ENCODE measurements around the gene TNFSF13.

TNFSF13 gene

GRCh38 chr17:7515911-7516610, 42.5 kb upstream of the TNFSF13 start:
- Histone ChIP-seq H4K20me1 (ENCODE audit: low read depth, low read length) (no peaks in the 10 kb centered on the region), H3K27ac (ENCODE audit: low read depth, low read length) (no peak overlapping the region), H3K9me3 (ENCODE audit: insufficient read depth, low read length) (no peaks in the 10 kb centered on the region), H3K79me2 (ENCODE audit: insufficient read depth, low read length) (no peaks in the 10 kb centered on the region), H3K27me3 (ENCODE audit: low read length) (no peaks in the 10 kb centered on the region), H3K9ac (ENCODE audit: low read length) (no peak overlapping the region), H2AFZ (ENCODE audit: low read depth, low read length, severe bottlenecking) (no peak overlapping the region), H3K9me2 (replicated peaks; ENCODE audit: insufficient read depth, low read length) (no peaks in the 10 kb centered on the region), H3K36me3 (ENCODE audit: low read length) (no peaks in the 10 kb centered on the region), H3K4me2 (ENCODE audit: low read depth, low read length, poor library complexity, severe bottlenecking) (no peak overlapping the region), H3F3A (ENCODE audit: insufficient read depth) (peaks cover 13% of the 10 kb centered on the region; the same call in 1 of the 2 replicates), H3K4me3 (ENCODE audit: insufficient read depth, low read length, poor library complexity, severe bottlenecking) (no peak overlapping the region)
- TF ChIP-seq CTCF (IDR thresholded peaks at IDR 0.05; ENCODE audit: insufficient read depth, low read length, poor library complexity, severe bottlenecking): no peak
- no peak for TF ChIP-seq EZH2phosphoT487 (conservative IDR thresholded peaks at IDR 0.05; ENCODE audit: low read length)

DNA sequence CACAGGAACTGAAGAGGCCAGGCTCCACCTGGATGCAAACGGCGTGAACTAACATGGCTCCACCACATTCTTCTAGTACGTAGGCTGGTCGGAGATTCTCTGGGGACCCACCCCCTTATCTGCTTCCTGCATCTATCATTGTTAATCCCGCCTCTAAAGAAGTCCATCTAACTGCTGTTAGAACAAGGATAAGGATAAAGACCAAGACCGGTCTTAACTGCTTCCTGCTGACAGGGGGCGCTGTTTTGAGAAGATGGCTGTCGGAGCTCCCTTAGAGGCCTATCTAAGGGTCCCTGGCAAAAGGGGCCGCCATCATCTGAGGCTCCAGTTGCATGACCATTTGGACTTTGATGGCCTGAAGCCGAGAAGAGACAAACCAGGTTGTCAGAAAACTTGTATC, 35.5 kb upstream of the TNFSF13 start:
- Histone ChIP-seq H3K9ac (ENCODE audit: low read length) (no peak overlapping the region), H4K20me1 (ENCODE audit: low read depth, low read length) (no peaks in the 10 kb centered on the region), H2AFZ (ENCODE audit: low read depth, low read length, severe bottlenecking) (no peak overlapping the region), H3K9me3 (ENCODE audit: insufficient read depth, low read length) (no peaks in the 10 kb centered on the region; the same call in 1 of the 2 replicates), H3F3A (ENCODE audit: insufficient read depth) (no peaks in the 10 kb centered on the region), H3K9me2 (replicated peaks; ENCODE audit: insufficient read depth, low read length) (no peaks in the 10 kb centered on the region), H3K4me2 (ENCODE audit: low read depth, low read length, poor library complexity, severe bottlenecking) (no peak overlapping the region), H3K36me3 (ENCODE audit: low read length) (no peaks in the 10 kb centered on the region), H3K27ac (ENCODE audit: low read depth, low read length) (no peak overlapping the region), H3K4me3 (ENCODE audit: insufficient read depth, low read length, poor library complexity, severe bottlenecking) (no peak overlapping the region), H3K27me3 (ENCODE audit: low read length) (no peaks in the 10 kb centered on the region), H3K79me2 (ENCODE audit: insufficient read depth, low read length) (no peaks in the 10 kb centered on the region)
- no peak for TF ChIP-seq EZH2phosphoT487 (conservative IDR thresholded peaks at IDR 0.05; ENCODE audit: low read length)
- TF ChIP-seq CTCF (IDR thresholded peaks at IDR 0.05; ENCODE audit: insufficient read depth, low read length, poor library complexity, severe bottlenecking): peak; percentile 38

DNA sequence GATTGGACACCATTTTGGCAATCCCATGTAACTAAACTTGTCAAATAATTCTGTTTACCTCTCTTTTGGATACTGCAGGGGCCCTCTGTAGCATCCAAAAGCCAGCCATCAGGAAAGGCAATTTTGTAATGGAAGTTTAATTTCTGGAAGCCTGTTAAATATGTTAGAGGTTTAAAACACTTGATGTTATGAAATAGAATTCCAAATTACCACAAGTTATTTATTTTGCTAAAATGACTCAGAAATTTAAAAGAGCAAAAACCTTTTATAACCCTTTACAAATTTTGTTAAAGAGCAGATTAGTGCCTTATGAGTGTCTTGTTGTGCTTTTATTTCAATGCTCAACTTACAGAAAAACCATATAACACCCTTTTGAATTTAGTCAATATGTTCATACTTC, 29.7 kb upstream of the TNFSF13 start:
- Histone ChIP-seq H3K9me2 (replicated peaks; ENCODE audit: insufficient read depth, low read length) (no peaks in the 10 kb centered on the region), H3K4me3 (ENCODE audit: insufficient read depth, low read length, poor library complexity, severe bottlenecking) (no peak overlapping the region), H3K9me3 (ENCODE audit: insufficient read depth, low read length) (no peaks in the 10 kb centered on the region; the same call in 1 of the 2 replicates), H2AFZ (ENCODE audit: low read depth, low read length, severe bottlenecking) (no peak overlapping the region), H4K20me1 (ENCODE audit: low read depth, low read length) (no peaks in the 10 kb centered on the region), H3K4me2 (ENCODE audit: low read depth, low read length, poor library complexity, severe bottlenecking) (no peak overlapping the region), H3K79me2 (ENCODE audit: insufficient read depth, low read length) (no peaks in the 10 kb centered on the region), H3K27ac (ENCODE audit: low read depth, low read length) (no peak overlapping the region), H3K27me3 (ENCODE audit: low read length) (no peaks in the 10 kb centered on the region), H3K9ac (ENCODE audit: low read length) (no peak overlapping the region), H3K36me3 (ENCODE audit: low read length) (no peaks in the 10 kb centered on the region), H3F3A (ENCODE audit: insufficient read depth) (no peaks in the 10 kb centered on the region)
- no peak for TF ChIP-seq EZH2phosphoT487 (conservative IDR thresholded peaks at IDR 0.05; ENCODE audit: low read length)
- no peak for TF ChIP-seq CTCF (IDR thresholded peaks at IDR 0.05; ENCODE audit: insufficient read depth, low read length, poor library complexity, severe bottlenecking)
